Activated gamma-delta T cell (primary cell): Measurements from ENCODE around the gene BRD3OS.

Experiments
- DNase-seq: peaks from one replicate; lab custom pipeline; 2025; lab: John Stamatoyannopoulos, UW

BRD3OS gene

GRCh38 chr9:134004881-134005280 is 20.4 kb upstream of the BRD3OS start:
- no peak for DNase-seq

DNA sequence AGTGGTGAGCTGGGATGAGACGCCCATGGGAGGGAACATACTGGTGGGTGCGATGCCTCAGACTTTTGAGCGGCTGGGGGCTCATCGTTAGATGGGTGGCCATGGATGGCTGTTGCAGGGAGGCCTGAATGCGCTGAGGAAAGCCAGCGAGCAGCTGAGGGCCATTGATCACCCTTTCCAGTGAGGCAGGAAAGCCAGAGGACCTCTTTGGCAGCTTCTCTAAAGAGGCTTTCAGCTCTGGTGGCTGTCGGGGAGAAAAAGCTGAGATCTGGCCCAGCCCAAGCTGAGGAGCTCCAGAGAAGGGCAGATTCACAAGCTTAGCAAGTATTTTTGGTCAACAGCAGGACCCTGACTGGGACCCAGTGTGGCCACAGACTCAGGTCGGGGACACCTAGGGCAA is 19.9 kb upstream of the BRD3OS start:
- no peak for DNase-seq

DNA sequence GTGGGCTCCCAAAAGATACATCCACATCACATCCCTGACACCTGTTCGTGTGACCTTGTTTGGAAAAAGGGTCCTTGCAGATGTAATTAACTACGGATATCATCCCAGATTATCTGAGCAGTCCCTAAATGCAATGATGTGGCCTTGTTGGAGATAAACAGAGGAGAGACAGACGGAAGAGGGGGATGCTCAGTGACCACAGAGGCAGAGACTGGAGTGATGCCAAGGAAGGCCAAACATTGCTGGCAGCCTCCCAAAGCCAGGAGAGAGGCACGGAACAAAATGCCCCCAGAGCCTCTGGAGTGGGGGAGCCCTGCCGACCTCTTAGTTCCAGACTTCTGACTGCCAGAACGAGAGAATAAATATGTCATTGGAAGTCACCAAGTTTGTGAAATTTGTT is 18.1 kb upstream of the BRD3OS start:
- DNase-seq = no peak

DNA sequence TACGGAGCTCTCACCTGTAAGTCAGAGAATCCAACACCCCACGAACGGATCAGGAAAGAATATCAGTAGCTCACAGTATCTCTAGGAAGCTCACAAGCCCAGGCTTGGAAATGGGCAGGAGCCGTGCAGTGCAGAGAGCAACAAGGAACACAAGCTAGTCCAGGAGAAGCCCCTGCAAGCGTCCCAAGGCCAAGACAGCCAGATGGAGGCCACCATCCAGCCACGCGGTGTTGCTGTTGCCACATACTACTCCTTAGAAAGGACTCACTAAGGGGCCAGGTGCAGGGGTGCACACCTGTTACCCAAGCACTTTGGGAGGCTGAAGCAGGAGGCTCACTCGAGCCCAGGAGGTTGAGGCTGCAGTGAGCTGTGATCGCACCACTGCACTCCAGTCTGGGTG is 17.7 kb upstream of the BRD3OS start:
- DNase-seq = no peak

GRCh38 chr9:134010310-134011173 is 14.7 kb upstream of the BRD3OS start:
- no peak for DNase-seq

DNA sequence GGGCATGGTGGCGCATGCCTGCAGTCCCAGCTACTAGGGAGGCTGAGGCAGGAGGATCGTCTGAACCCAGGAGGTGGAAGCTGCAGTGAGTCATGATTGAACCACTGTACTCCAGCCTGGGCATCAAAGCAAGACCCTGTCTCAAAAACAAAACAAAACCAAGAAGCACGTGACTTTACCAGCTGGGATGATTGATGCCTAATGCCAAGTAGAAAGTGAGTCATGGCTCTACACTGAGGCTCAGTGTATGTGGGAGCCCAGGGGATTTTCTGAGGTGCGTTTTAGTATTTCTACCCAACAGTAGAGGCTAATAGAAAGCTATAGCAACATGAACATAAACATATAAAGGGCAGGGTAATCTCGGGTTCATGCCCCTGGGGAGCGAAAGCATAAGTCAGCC is 13.9 kb upstream of the BRD3OS start:
- DNase-seq = no peak

GRCh38 chr9:134014946-134015345 is 10.3 kb upstream of the BRD3OS start:
- DNase-seq = no peak

- DNase-seq = no peak
Observed at GRCh38 chr9:134024214-134024792, 978 bp upstream of the BRD3OS start.

GRCh38 chr9:134025606-134026541 is 593 bp downstream of the BRD3OS start:
- peak; percentile 33 for DNase-seq

GRCh38 chr9:134026581-134026980 is 1.3 kb downstream of the BRD3OS start:
- DNase-seq = no peak

- DNase-seq = no peak
Observed at GRCh38 chr9:134026981-134027380, 1.7 kb downstream of the BRD3OS start.

DNA sequence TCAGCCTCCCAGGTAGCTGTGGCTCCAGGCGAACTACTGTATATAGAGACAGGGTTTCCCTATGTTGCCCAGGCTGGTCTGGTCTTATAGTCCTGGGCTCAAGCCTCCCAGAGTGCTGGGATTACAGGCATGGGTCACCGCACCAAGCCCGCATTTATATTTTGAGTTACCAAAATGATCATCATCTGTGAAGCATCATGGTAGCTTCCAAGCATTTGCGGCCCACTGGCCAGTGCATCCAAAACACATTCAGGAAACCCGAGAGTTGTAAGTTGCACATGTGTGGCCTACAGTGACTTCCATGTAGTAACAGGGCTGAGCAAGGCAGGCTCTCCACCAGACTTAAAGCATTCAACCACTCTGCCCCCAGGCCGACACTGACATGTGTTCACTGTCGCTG is 2.3 kb downstream of the BRD3OS start:
- no peak for DNase-seq

- no peak for DNase-seq
Observed at GRCh38 chr9:134028076-134028475, 2.8 kb downstream of the BRD3OS start.

- DNase-seq = no peak
Observed at GRCh38 chr9:134028575-134029247, 3.4 kb downstream of the BRD3OS start.

DNA sequence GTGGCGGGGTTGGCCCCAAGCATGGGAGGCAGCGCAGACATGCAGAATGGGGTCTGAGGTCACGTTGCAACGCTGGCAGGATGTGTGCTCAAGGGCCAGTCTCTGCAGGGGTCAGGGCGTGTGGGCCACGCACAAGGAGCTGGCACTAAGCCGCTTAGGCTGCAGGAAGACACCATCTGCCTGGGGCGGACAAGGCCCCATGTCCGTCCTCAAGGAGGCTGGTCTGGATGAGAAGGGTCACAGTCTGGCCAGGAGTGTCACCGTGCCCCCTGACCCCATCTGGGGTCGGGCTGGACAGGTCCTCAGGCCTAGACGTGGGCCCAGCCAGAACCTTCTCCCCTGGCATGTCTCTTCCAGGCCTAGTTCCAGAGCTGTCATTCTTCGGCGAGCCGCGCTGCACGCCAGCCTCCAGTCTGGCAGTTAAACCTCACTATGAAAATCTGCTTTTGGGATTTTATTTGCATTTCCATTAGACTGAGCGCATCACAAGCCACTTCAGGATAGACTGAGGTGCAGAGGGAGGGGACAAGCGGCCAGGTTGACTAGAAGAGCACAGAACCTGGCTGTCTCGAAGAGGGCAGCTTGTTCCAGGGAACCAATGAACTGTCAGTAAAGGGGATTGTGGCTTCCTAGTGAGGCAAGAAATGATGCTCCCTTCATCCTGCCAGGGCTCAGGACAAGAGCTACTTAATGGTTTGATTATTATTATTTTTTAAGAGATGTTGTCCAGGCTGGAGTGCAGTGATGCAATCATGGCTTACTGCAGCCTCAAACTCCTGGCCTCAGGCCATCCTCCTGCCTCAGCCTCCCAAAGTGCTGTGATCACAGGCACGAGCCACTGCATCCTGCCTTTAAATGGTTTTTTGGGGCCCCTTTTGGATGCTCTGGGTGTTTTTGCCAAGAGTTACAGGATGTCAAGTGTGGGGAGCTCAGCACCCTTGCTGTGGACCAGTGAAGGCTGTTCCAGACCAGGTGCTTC is 4.3 kb downstream of the BRD3OS start:
- no peak for DNase-seq

DNA sequence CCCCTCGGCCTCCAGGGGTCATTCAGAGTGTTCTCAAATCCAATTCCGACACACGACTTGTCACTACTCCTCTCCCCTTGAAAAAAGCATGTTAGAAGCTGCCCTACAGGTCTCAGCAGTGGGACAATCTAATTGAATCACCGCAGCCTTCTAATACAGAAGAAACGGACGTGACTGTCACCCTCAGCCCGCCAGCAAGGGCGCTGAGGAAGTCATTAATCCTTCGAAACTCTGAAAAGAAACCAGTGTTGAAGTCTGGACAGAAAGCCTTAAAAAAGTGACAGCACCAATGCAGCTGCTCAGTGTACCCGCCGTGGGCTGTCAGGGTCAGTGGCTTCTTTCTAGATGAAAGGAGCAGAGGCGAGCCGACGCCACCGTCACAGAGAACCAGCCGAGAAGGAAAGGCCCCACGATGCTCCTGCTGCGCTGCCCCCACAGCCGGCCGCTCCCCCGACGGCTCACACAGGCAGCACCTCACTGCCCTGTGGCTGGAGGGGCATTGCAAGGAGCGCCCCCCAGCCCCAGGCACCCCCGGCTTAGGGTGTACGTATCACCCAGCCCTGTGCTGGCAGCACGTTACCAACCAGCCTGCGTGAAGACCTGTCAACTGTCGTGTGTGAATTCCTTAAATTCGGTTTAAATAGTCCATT is 5.7 kb downstream of the BRD3OS start:
- no peak for DNase-seq

GRCh38 chr9:134031783-134032182 is 6.5 kb downstream of the BRD3OS start:
- DNase-seq = no peak

- DNase-seq = no peak
Observed at GRCh38 chr9:134032456-134033222, 7.4 kb downstream of the BRD3OS start.

DNA sequence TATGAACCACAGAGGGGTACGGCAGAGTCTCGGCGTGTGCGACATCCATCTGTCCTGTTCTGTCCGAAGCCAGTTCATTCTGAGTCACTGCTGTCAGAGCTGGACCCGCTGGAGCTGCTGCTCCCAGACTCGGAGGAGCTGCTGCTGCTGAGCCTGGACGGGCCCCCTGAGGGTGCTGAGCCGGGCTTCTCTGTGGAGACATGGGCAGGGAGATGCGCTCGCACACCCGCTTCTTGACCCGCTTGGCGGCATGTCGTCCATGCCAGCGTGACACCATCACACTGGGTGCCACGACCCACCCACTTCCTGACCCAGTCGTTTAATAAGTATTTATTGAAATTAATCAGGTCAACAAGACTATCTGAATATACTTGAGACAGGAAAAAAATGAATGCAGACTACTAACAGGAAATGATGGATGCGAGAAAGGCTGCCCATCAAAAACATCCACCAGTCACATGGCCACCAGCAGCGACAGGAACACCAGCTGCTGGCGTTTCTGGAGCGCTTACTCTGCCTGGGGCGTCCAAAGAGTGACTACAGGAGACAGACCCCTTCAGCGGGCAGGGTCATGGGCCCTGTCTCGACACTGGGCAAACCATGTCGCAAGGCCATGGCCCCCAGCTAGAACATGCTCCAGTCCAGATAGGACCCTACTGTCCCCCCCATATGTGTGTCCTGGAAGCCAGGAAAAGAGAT is 8.4 kb downstream of the BRD3OS start:
- no peak for DNase-seq
